ENCODE measurements around the gene OR5T3.
"Not testable (repeated sequence)": the region's sequence is repeated elsewhere in the genome, so short reads cannot be mapped to it uniquely, and the experiment has no call there.

Gene OR5T3

DNA sequence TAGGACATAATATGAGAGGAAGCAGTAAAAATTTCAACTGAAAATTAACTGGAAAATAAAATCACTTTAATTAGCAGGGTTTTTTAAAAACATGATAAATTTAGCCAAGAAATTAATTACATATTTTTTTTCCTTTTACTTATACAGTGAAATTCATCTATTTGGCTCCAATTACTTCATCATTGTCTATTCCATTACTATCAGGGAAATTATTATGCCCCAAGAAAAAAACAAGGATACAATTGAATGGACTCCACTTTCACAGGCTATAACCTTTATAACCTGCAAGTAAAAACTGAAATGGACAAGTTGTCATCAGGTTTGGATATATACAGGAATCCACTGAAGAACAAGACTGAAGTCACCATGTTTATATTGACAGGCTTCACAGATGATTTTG is at the start of gene OR5T3:
OR5T3 (plus strand) TSS at position 301 of the 400 bp plus-strand sequence; CDS start at position 301, 0 bp downstream.
- DNase-seq (ENCODE audit: extremely low read depth in 1 of 2, low read depth in 1 of 2) = no peak

DNA sequence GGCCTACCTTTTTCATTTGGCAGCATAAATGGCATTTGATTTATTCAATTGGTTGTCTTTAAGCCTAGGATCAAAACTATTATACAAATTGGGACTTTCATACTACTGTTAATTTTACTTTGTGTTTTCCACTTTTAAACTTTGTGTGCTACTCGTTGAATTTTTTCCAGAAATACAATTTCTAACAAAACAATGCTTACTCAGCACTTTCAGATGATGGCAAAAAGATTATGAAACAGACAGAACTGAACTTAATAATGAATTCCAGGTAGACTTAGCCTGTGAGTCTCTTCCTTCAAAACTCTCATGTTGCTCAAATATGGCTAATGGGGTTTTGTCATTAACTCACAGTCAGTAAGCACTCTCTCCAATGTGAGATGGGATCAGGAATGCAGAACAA is 44.3 kb upstream of the OR5T3 start:
- DNase-seq (ENCODE audit: extremely low read depth in 1 of 2, low read depth in 1 of 2) = no peak

DNA sequence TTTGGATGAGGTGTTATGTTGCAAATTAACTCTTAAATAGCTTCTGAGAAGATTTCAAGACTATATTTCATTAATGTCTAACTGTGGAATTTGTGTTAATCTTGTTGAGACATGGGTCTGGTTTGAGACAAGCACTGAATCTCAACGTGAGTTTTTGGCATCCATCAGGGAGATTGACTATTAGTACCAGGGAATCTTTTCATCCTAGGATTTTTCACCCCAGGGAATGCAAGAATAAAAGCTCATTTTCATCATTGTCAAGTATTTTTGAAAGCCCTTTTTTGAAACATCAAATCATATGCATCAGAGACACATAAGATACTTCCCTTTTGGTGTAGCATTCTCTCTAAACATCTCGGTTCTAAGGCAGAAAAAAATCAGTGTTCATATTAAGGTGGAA is 37.5 kb upstream of the OR5T3 start:
- no peak for DNase-seq (ENCODE audit: extremely low read depth in 1 of 2, low read depth in 1 of 2)

DNA sequence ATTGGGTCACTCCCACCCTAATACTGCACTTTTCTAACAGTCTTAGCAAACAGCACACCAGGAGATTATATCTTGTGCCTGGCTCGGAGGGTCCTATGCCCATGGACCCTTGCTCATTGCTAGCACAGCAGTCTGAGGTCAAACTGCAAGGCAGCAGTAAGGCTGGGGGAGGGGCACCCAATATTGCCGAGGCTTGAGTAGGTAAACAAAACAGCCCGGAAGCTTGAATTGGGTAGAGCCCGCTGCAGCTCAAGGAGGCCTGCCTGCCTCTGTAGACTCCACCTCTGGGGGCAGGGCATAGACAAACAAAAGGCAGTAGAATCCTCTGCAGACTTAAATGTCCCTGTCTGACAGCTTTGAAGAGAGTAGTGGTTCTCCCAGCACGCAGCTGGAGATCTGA is 32.3 kb upstream of the OR5T3 start:
- not testable (repeated sequence) for DNase-seq (ENCODE audit: extremely low read depth in 1 of 2, low read depth in 1 of 2)

DNA sequence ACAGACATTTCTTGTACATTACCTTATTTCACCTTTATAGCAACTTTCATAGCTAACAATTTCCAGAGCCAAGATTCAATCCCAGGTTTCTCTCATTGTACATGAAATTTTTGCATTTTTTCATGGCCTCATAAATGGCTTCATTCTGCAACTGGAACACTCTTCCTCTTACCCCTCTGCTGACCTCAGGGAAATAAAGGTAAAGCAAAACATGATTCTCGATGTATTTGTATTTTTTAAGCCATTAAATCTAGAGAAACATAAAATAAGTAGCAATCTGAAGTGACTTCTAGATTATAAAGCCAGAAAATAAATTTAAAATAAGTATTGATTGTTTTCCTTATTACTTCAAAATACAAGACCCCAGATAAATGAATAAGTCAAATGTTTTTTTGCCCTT is 17.9 kb upstream of the OR5T3 start, which contains the start of gene OR5T2:
OR5T2 (minus strand) TSS at position 101 of the 400 bp plus-strand sequence. CDS start 1,193 bp downstream, outside the sequence.
- no peak for DNase-seq (ENCODE audit: extremely low read depth in 1 of 2, low read depth in 1 of 2)

DNA sequence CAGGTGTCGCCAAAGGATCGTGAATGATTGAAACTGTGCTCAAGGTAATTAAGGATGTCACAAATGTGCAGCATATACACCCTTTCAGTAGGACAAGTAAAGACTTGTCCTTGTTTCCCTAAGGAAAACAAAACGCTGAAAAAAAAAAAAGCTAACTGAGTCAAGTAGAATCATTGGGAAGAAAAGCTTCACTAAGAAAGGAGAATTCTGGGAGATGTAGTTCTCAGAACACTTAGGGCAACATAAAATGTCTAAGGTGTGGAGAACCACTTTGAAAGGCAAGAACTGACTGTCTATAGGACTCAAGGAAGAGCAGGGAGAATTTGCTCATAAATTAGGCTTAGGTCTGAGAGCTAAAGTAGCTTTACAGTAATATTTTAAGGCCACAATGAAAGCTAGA is 19.0 kb downstream of the OR5T3 start:
- DNase-seq (ENCODE audit: extremely low read depth in 1 of 2, low read depth in 1 of 2) = no peak

DNA sequence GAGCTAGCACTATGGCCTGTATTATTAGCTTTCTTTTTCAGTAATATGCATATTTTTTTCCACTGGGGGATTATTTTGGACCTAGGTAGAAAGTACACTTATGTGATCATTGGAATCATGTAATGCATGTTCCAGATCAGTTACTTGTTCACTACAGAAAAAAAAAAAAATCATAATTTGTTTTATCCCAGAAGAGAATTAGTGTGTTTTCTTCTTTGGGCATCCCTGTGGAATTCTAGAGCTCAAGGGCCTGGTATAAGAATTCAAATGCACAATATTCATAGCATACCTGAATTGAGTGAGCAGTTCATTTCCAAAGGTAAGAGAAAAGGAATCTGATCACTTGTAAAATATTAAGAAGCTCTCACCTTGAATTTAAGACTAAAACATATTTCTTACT is 21.8 kb downstream of the OR5T3 start, which contains the start of gene OR5T1:
OR5T1 (plus strand) TSS at position 301 of the 400 bp plus-strand sequence. CDS start 1,485 bp downstream, outside the sequence.
- no peak for DNase-seq (ENCODE audit: extremely low read depth in 1 of 2, low read depth in 1 of 2)

DNA sequence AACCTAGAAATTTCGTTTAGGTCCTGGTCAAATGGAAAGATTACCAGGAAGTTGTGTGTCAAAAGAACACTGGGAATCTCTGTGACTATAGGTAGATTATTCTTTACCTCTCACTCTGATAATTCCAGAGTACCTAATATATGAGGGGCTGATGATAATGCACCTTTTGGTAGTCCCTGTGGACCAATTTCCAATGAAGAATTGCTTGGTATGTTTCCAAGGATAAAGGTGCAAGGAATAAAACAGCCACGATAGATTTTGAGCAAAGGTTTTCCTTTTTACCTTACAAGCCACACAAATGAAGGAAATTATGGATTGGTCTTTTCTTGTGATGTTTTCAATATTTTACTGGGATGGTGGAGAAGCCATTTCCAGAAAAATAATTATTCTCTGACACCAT is 40.1 kb downstream of the OR5T3 start, which contains the start of gene OR8H1:
OR8H1 (minus strand) TSS at position 101 of the 400 bp plus-strand sequence. CDS start 1,192 bp downstream, outside the sequence.
- DNase-seq (ENCODE audit: extremely low read depth in 1 of 2, low read depth in 1 of 2) = no peak

DNA sequence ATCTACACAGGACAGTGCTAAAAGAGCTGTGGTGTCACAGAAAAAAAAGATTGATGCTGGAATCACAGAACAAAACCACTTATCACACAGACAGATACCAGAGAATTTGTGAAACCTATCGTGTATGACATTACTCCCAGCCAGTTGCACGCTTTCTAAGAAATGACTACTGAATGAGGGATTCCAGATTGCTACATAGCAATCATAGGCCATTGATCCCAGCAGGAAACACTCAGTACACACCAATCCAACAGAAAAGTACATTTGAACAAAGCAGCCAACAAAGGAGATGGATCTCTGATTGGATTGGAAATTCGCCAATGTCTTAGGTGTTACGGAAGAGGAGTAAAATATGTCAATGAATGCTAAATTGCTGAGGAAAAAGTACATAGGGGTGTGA is 44.8 kb downstream of the OR5T3 start:
- DNase-seq (ENCODE audit: extremely low read depth in 1 of 2, low read depth in 1 of 2) = no peak
